Spinal cord (tissue), 10 donors: ENCODE measurements around the gene STEAP1B. TPM values are rescaled to one million over a fixed set of nuclear protein-coding genes. Genes with fewer than 3 reads are reported as not detected.

Source experiments
- DNase-seq, 6 donors: peaks; one replicate each; pipeline versions ENCODE4 v3.0.0 to v3.0.0-alpha.2; 2013 to 2015; ENCODE audit warnings: low spot score in 6 of 6, low read depth in 4 of 6
- H3K27ac ChIP-seq: one replicate; pipeline ENCODE4 v1.5.1; 2013; ENCODE audit warnings: low read depth, low read length, control low read depth
- H3K27me3 ChIP-seq: one replicate; pipeline ENCODE4 v1.6.1; 2013; ENCODE audit warnings: low read length; ENCODE audit not compliant: control insufficient read depth, insufficient read depth
- H3K36me3 ChIP-seq: one replicate; pipeline ENCODE4 v1.6.1; 2013; ENCODE audit warnings: low read length; ENCODE audit not compliant: control insufficient read depth, insufficient read depth
- H3K4me1 ChIP-seq: one replicate; pipeline ENCODE4 v1.6.1; 2013; ENCODE audit warnings: low read length; ENCODE audit not compliant: control insufficient read depth, insufficient read depth
- H3K4me3 ChIP-seq: one replicate; pipeline ENCODE4 v1.5.1; 2013; ENCODE audit warnings: low read depth, low read length, control low read depth
- H3K9me3 ChIP-seq: one replicate; pipeline ENCODE4 v1.6.1; 2013; ENCODE audit warnings: low read length; ENCODE audit not compliant: control insufficient read depth, insufficient read depth
- WGBS: methylation state at CpG from one replicate; pipeline ENCODE4 v1.1.5; 2013; ENCODE audit warnings: missing lambda C conversion rate; ENCODE audit not compliant: insufficient coverage; 5-methylcytosine and 5-hydroxymethylcytosine counted together
- polyA plus RNA-seq, 2 donors: library from polyadenylated mRNA; unstranded; fragments of 120-200 nt; gene quantifications; one replicate each; pipeline ENCODE4 v1.2.1, GENCODE V29; 2013; ENCODE audit not compliant: insufficient read length in 2 of 2
- total RNA-seq, 2 donors: library from RNA; depleted of rRNA in 1 of 2; stranded (reverse); fragments of 120-200 nt in 1 of 2; fragments of >200 nt in 1 of 2; gene quantifications; one replicate each; pipeline versions ENCODE4 v1.2.3 to v1.2.4, GENCODE V29; 2013 to 2014
- donor health status: healthy.

STEAP1B gene
- total and polyA plus RNA-seq, 4 donors, result 1.2 to 7.1 (median 2.3) TPM

- no peak overlapping the region for H3K4me3 ChIP-seq
- H3K9me3 ChIP-seq, result no peaks in the 10 kb centered on the region
- H3K27ac ChIP-seq, result no peak overlapping the region
- WGBS, result 95% methylated on average over 2 of the region's 2 CpGs
- no peak for DNase-seq
- H3K27me3 ChIP-seq, result no peaks in the 10 kb centered on the region
- H3K36me3 ChIP-seq, result no peaks in the 10 kb centered on the region
- H3K4me1 ChIP-seq, result no peaks in the 10 kb centered on the region
Observed at GRCh38 chr7:22414424-22414823, 85.6 kb downstream of the STEAP1B start.

GRCh38 chr7:22413211-22413610 is 86.8 kb downstream of the STEAP1B start:
- WGBS, result no CpG with 5 or more reads among the region's 2 CpGs
- Histone ChIP-seq H3K27me3 (no peaks in the 10 kb centered on the region), H3K4me3 (no peak overlapping the region), H3K27ac (no peak overlapping the region), H3K9me3 (no peaks in the 10 kb centered on the region), H3K4me1 (no peaks in the 10 kb centered on the region), H3K36me3 (no peaks in the 10 kb centered on the region)
- no peak for DNase-seq

GRCh38 chr7:22411977-22412693 is 87.9 kb downstream of the STEAP1B start:
- no peak overlapping the region for H3K4me3 ChIP-seq
- no peaks in the 10 kb centered on the region for H3K9me3 ChIP-seq
- 58% methylated on average over 3 of the region's 4 CpGs for WGBS
- H3K27me3 ChIP-seq, result no peaks in the 10 kb centered on the region
- H3K36me3 ChIP-seq, result no peaks in the 10 kb centered on the region
- H3K27ac ChIP-seq, result no peak overlapping the region
- no peaks in the 10 kb centered on the region for H3K4me1 ChIP-seq
- no peak for DNase-seq

GRCh38 chr7:22406715-22407114 is 93.3 kb downstream of the STEAP1B start:
- 95% methylated on average over 4 of the region's 4 CpGs for WGBS
- H3K27ac ChIP-seq, result no peak overlapping the region
- no peaks in the 10 kb centered on the region for H3K27me3 ChIP-seq
- H3K4me3 ChIP-seq, result no peak overlapping the region
- no peak for DNase-seq
- H3K36me3 ChIP-seq, result no peaks in the 10 kb centered on the region
- H3K4me1 ChIP-seq, result no peaks in the 10 kb centered on the region
- H3K9me3 ChIP-seq, result no peaks in the 10 kb centered on the region

GRCh38 chr7:22404421-22405023 is 95.5 kb downstream of the STEAP1B start:
- no peak overlapping the region for H3K27ac ChIP-seq
- WGBS, result no CpG with 5 or more reads among the region's 3 CpGs
- H3K4me3 ChIP-seq, result no peak overlapping the region
- no peaks in the 10 kb centered on the region for H3K9me3 ChIP-seq
- H3K27me3 ChIP-seq, result no peaks in the 10 kb centered on the region
- H3K36me3 ChIP-seq, result no peaks in the 10 kb centered on the region
- no peak for DNase-seq
- no peaks in the 10 kb centered on the region for H3K4me1 ChIP-seq

- H3K36me3 ChIP-seq, result no peaks in the 10 kb centered on the region
- no peak for DNase-seq
- no peaks in the 10 kb centered on the region for H3K27me3 ChIP-seq
- no peak overlapping the region for H3K4me3 ChIP-seq
- no peaks in the 10 kb centered on the region for H3K4me1 ChIP-seq
- no peaks in the 10 kb centered on the region for H3K9me3 ChIP-seq
- H3K27ac ChIP-seq, result no peak overlapping the region
- WGBS, result 92% methylated on average over 2 of the region's 2 CpGs
Observed at GRCh38 chr7:22403344-22403743, 96.6 kb downstream of the STEAP1B start.

- 92% methylated on average over 2 of the region's 2 CpGs for WGBS
- no peaks in the 10 kb centered on the region for H3K36me3 ChIP-seq
- H3K9me3 ChIP-seq, result no peaks in the 10 kb centered on the region
Observed at GRCh38 chr7:22402250-22402649, 97.7 kb downstream of the STEAP1B start.

GRCh38 chr7:22400936-22401553 is 98.9 kb downstream of the STEAP1B start:
- no peaks in the 10 kb centered on the region for H3K9me3 ChIP-seq
- H3K27ac ChIP-seq, result no peak overlapping the region
- no CpG with 5 or more reads among the region's 3 CpGs for WGBS
- H3K36me3 ChIP-seq, result no peaks in the 10 kb centered on the region
- H3K4me3 ChIP-seq, result no peak overlapping the region
- no peaks in the 10 kb centered on the region for H3K27me3 ChIP-seq
- H3K4me1 ChIP-seq, result no peaks in the 10 kb centered on the region
- DNase-seq, result peak in 1 of 6 donors; percentile 9

More at GRCh38 chr7:22402250-22402649, 97.7 kb downstream of the STEAP1B start:
- Histone ChIP-seq H3K4me3 (no peak overlapping the region), H3K4me1 (no peaks in the 10 kb centered on the region), H3K27ac (no peak overlapping the region), H3K27me3 (no peaks in the 10 kb centered on the region)
- DNase-seq, result no peak

- Histone ChIP-seq H3K4me1 (no peaks in the 10 kb centered on the region), H3K36me3 (no peaks in the 10 kb centered on the region), H3K27ac (no peak overlapping the region), H3K4me3 (no peak overlapping the region), H3K9me3 (no peaks in the 10 kb centered on the region), H3K27me3 (no peaks in the 10 kb centered on the region)
- 88% methylated on average over 5 of the region's 10 CpGs for WGBS
- DNase-seq, result no peak
Observed at GRCh38 chr7:22400150-22400814, 99.7 kb downstream of the STEAP1B start.
